ENCODE data around the gene TNPO1.

GRCh38 chr5:72936893-72937292, 120.4 kb downstream of the TNPO1 start:
- TF ChIP-seq, protein P1, sequence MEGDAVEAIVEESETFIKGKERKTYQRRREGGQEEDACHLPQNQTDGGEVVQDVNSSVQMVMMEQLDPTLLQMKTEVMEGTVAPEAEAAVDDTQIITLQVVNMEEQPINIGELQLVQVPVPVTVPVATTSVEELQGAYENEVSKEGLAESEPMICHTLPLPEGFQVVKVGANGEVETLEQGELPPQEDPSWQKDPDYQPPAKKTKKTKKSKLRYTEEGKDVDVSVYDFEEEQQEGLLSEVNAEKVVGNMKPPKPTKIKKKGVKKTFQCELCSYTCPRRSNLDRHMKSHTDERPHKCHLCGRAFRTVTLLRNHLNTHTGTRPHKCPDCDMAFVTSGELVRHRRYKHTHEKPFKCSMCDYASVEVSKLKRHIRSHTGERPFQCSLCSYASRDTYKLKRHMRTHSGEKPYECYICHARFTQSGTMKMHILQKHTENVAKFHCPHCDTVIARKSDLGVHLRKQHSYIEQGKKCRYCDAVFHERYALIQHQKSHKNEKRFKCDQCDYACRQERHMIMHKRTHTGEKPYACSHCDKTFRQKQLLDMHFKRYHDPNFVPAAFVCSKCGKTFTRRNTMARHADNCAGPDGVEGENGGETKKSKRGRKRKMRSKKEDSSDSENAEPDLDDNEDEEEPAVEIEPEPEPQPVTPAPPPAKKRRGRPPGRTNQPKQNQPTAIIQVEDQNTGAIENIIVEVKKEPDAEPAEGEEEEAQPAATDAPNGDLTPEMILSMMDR (conservative IDR thresholded peaks at IDR 0.05 in 1 of 2, IDR thresholded peaks at IDR 0.05 in 1 of 2; ENCODE audit: low read depth in 1 of 2, low read length in 2 of 2) = no peak
- no peak for TF ChIP-seq EZH2 (IDR thresholded peaks at IDR 0.05; ENCODE audit: low read length, missing control alignments)
